Vagina (tissue), 2 donors: Measurements from ENCODE around the gene RNF31. TPM values are rescaled to one million over a fixed set of nuclear protein-coding genes. Genes with fewer than 3 reads are reported as not detected.

ENCODE experiments used
- DNase-seq, 2 donors: peaks; one replicate each; pipeline ENCODE4 v3.0.0-alpha.2; 2017; ENCODE audit errors: extremely low spot score in 2 of 2
- H3K27ac ChIP-seq: fragments of 200-600 bp; sonication (generic); one replicate; pipeline ENCODE4 v1.5.1; 2019
- H3K27me3 ChIP-seq: fragments of 200-600 bp; sonication (generic); one replicate; pipeline ENCODE4 v1.5.1; 2019
- H3K36me3 ChIP-seq, 2 donors: fragments of 200-600 bp; sonication (generic); one replicate each; pipeline ENCODE4 v1.5.1; 2017 to 2019
- H3K4me1 ChIP-seq: fragments of 200-600 bp; sonication (generic); one replicate; pipeline ENCODE4 v1.5.1; 2019
- H3K4me3 ChIP-seq, 2 donors: fragments of 200-600 bp; sonication (generic); 1 replicate in 1 of 2; 2 replicates in 1 of 2; pipeline ENCODE4 v1.5.1; 2016 to 2019
- H3K9me3 ChIP-seq: fragments of 200-600 bp; sonication (generic); one replicate; pipeline ENCODE4 v1.5.1; 2019
- CTCF ChIP-seq, 3 experiments: fragments of 450-650 bp in 2 of 3; fragments of 200-600 bp in 1 of 3; sonication (generic) in 1 of 3; IDR thresholded peaks; one replicate each; pipeline ENCODE4 v1.5.1; 2017 to 2019; ENCODE audit warnings: antibody characterized with exemption in 3 of 3, mild to moderate bottlenecking in 2 of 3, moderate library complexity in 2 of 3
- POLR2A ChIP-seq, 2 donors: fragments of 450-650 bp; IDR thresholded peaks; one replicate each; pipeline ENCODE4 v1.6.1; 2017; ENCODE audit warnings: antibody characterized with exemption in 2 of 2, mild to moderate bottlenecking in 2 of 2, moderate library complexity in 2 of 2
- POLR2AphosphoS5 ChIP-seq, 2 donors: sonication (generic); formaldehyde crosslinking; IDR thresholded peaks; one replicate each; pipeline ENCODE4 v1.9.0; 2017; ENCODE audit warnings: antibody characterized with exemption in 2 of 2, mild to moderate bottlenecking in 2 of 2, low read depth in 1 of 2; ENCODE audit not compliant: insufficient read depth in 1 of 2
- intact Hi-C: fragments of 100-400 bp; cut with DNase I; formaldehyde crosslinking; loops from one replicate; pipeline ENCODE4 v1.15.1; 2023
- total RNA-seq: library from RNA; depleted of rRNA; stranded (reverse); fragments of >200 nt; gene quantifications from one replicate; pipeline ENCODE4 v1.2.3, GENCODE V29; 2016

The RNF31 gene
- total RNA-seq, 1 donor from 2014 or later, result 87.9 TPM

GRCh38 chr14:24150061-24150460 is 2.8 kb downstream of the RNF31 start:
- H3K4me3 ChIP-seq, result no peak overlapping the region
- H3K36me3 ChIP-seq, result peaks cover 0 to 58% of the 10 kb centered on the region in 2 donors
- no peaks in the 10 kb centered on the region for H3K9me3 ChIP-seq
- DNase-seq, result no peak
- no peak for TF ChIP-seq POLR2AphosphoS5 (IDR thresholded peaks at IDR 0.05; ENCODE audit: insufficient read depth in 1 of 2, low read depth in 1 of 2)
- TF ChIP-seq POLR2A (IDR thresholded peaks at IDR 0.05), result no peak
- intact Hi-C loops, result no loop called here
- no peaks in the 10 kb centered on the region for H3K27me3 ChIP-seq
- peaks cover 29% of the 10 kb centered on the region for H3K4me1 ChIP-seq
- no peak overlapping the region for H3K27ac ChIP-seq

GRCh38 chr14:24150567-24150966 is 3.3 kb downstream of the RNF31 start:
- no peak for DNase-seq
- no peak overlapping the region for H3K4me3 ChIP-seq
- intact Hi-C loops, result no loop called here
- H3K9me3 ChIP-seq, result no peaks in the 10 kb centered on the region
- H3K36me3 ChIP-seq, result peaks cover 0 to 63% of the 10 kb centered on the region in 2 donors
- no peak overlapping the region for H3K27ac ChIP-seq
- no peak for TF ChIP-seq POLR2AphosphoS5 (IDR thresholded peaks at IDR 0.05; ENCODE audit: insufficient read depth in 1 of 2, low read depth in 1 of 2)
- TF ChIP-seq POLR2A (IDR thresholded peaks at IDR 0.05), result no peak
- TF ChIP-seq CTCF (IDR thresholded peaks at IDR 0.05), result no peak
- H3K4me1 ChIP-seq, result peaks cover 24% of the 10 kb centered on the region
- H3K27me3 ChIP-seq, result no peaks in the 10 kb centered on the region

GRCh38 chr14:24150993-24151392 is 3.7 kb downstream of the RNF31 start:
- intact Hi-C loops, result no loop called here
- Histone ChIP-seq H3K4me1 (peaks cover 20% of the 10 kb centered on the region), H3K36me3 (peaks cover 0 to 67% of the 10 kb centered on the region in 2 donors), H3K27me3 (no peaks in the 10 kb centered on the region), H3K9me3 (no peaks in the 10 kb centered on the region), H3K4me3 (no peak overlapping the region), H3K27ac (no peak overlapping the region)
- TF ChIP-seq POLR2A (IDR thresholded peaks at IDR 0.05), result no peak
- DNase-seq, result no peak

GRCh38 chr14:24151404-24152080 is 4.2 kb downstream of the RNF31 start:
- intact Hi-C loops, result no loop called here
- Histone ChIP-seq H3K36me3 (peaks cover 0 to 72% of the 10 kb centered on the region in 2 donors), H3K27ac (no peak overlapping the region), H3K27me3 (no peaks in the 10 kb centered on the region), H3K4me1 (peaks cover 17% of the 10 kb centered on the region), H3K9me3 (no peaks in the 10 kb centered on the region), H3K4me3 (no peak overlapping the region)
- DNase-seq, result no peak
- no peak for TF ChIP-seq POLR2AphosphoS5 (IDR thresholded peaks at IDR 0.05; ENCODE audit: insufficient read depth in 1 of 2, low read depth in 1 of 2)
- no peak for TF ChIP-seq CTCF (IDR thresholded peaks at IDR 0.05)
- no peak for TF ChIP-seq POLR2A (IDR thresholded peaks at IDR 0.05)

- Histone ChIP-seq H3K27me3 (no peaks in the 10 kb centered on the region), H3K27ac (no peak overlapping the region), H3K4me1 (no peaks in the 10 kb centered on the region), H3K9me3 (no peaks in the 10 kb centered on the region), H3K4me3 (no peak overlapping the region), H3K36me3 (peaks cover 0 to 79% of the 10 kb centered on the region in 2 donors)
- no peak for TF ChIP-seq POLR2AphosphoS5 (IDR thresholded peaks at IDR 0.05; ENCODE audit: insufficient read depth in 1 of 2, low read depth in 1 of 2)
- no peak for TF ChIP-seq CTCF (IDR thresholded peaks at IDR 0.05)
- TF ChIP-seq POLR2A (IDR thresholded peaks at IDR 0.05), result no peak
- no peak for DNase-seq
- intact Hi-C loops, result no loop called here
Measured at GRCh38 chr14:24155100-24155499, 7.8 kb downstream of the RNF31 start.

- Histone ChIP-seq H3K36me3 (peaks cover 0 to 62% of the 10 kb centered on the region in 2 donors), H3K4me1 (peaks cover 9% of the 10 kb centered on the region), H3K9me3 (no peaks in the 10 kb centered on the region), H3K27me3 (no peaks in the 10 kb centered on the region), H3K27ac (no peak overlapping the region), H3K4me3 (no peak overlapping the region)
- DNase-seq, result no peak
- intact Hi-C loops, result no loop called here
- TF ChIP-seq POLR2AphosphoS5 (IDR thresholded peaks at IDR 0.05; ENCODE audit: insufficient read depth in 1 of 2, low read depth in 1 of 2) (no peak), CTCF (IDR thresholded peaks at IDR 0.05) (no peak), POLR2A (IDR thresholded peaks at IDR 0.05) (no peak)
Measured at GRCh38 chr14:24156840-24157239, 9.5 kb downstream of the RNF31 start.
